MM.1S (cell line): ENCODE data around the gene RNF214.

ENCODE experiments used
- DNase-seq: peaks from one replicate; pipeline ENCODE4 v3.0.0-alpha.2; 2015
- H2AFZ ChIP-seq: fragments of 300-600 bp; sonication (generic); 2 replicates; pipeline ENCODE4 v1.6.0; 2016; ENCODE audit warnings: antibody characterized with exemption, low read length
- H3F3A ChIP-seq: fragments of 300-600 bp; sonication (generic); 2 replicates; pipeline ENCODE4 v1.6.1; 2016; ENCODE audit warnings: mild to moderate bottlenecking, antibody characterized with exemption, low read length, moderate library complexity, mixed read lengths; ENCODE audit not compliant: insufficient read depth
- H3K27ac ChIP-seq: fragments of 300-600 bp; sonication (generic); 2 replicates; pipeline ENCODE4 v1.5.1; 2016; ENCODE audit warnings: mild to moderate bottlenecking, low read length
- H3K27me3 ChIP-seq: fragments of 300-600 bp; sonication (generic); replicated peaks from 2 replicates; pipeline ENCODE4 v1.6.0; 2016; ENCODE audit warnings: low read length; ENCODE audit not compliant: insufficient read depth
- H3K36me3 ChIP-seq: fragments of 300-600 bp; sonication (generic); replicated peaks from 2 replicates; pipeline ENCODE4 v1.6.1; 2016; ENCODE audit warnings: mild to moderate bottlenecking, low read length, mixed read lengths; ENCODE audit not compliant: insufficient read depth
- H3K4me1 ChIP-seq: fragments of 300-600 bp; sonication (generic); 2 replicates; pipeline ENCODE4 v1.6.1; 2016; ENCODE audit warnings: low read length, mixed read lengths
- H3K4me2 ChIP-seq: fragments of 300-600 bp; sonication (generic); 2 replicates; pipeline ENCODE4 v1.6.0; 2016; ENCODE audit warnings: low read depth, low read length
- H3K4me3 ChIP-seq: fragments of 300-600 bp; sonication (generic); 2 replicates; pipeline ENCODE4 v1.5.1; 2016; ENCODE audit warnings: low read length, mixed read lengths
- H3K79me2 ChIP-seq: fragments of 300-600 bp; sonication (generic); 2 replicates; pipeline ENCODE4 v1.6.1; 2016; ENCODE audit warnings: mixed run types, low read length, mixed read lengths
- H3K9ac ChIP-seq: fragments of 300-600 bp; sonication (generic); 2 replicates; pipeline ENCODE4 v1.6.1; 2016; ENCODE audit warnings: low read length, mixed read lengths
- H3K9me2 ChIP-seq: fragments of 300-600 bp; sonication (generic); replicated peaks from 2 replicates; pipeline ENCODE4 v1.6.1; 2016; ENCODE audit warnings: mild to moderate bottlenecking, low read length, mixed read lengths; ENCODE audit not compliant: insufficient read depth
- H3K9me3 ChIP-seq: fragments of 300-600 bp; sonication (generic); replicated peaks from 2 replicates; pipeline ENCODE4 v1.6.1; 2016; ENCODE audit warnings: mild to moderate bottlenecking, low read length, mixed read lengths; ENCODE audit not compliant: insufficient read depth
- H4K20me1 ChIP-seq: fragments of 300-600 bp; sonication (generic); 2 replicates; pipeline ENCODE4 v1.6.1; 2016; ENCODE audit warnings: mild to moderate bottlenecking, low read length, moderate library complexity, mixed read lengths; ENCODE audit not compliant: insufficient read depth
- CTCF ChIP-seq: fragments of 300-600 bp; sonication (generic); IDR thresholded peaks from 2 replicates; pipeline ENCODE4 v1.5.1; 2016; ENCODE audit warnings: antibody characterized with exemption, low read length, mixed read lengths
- EZH2 ChIP-seq: fragments of 300-600 bp; sonication (generic); optimal IDR thresholded peaks from 2 replicates; pipeline ENCODE3; 2017; ENCODE audit warnings: low read depth, mild to moderate bottlenecking, antibody characterized with exemption, low read length, mixed read lengths
- EZH2phosphoT487 ChIP-seq: fragments of 300-600 bp; sonication (generic); IDR thresholded peaks from 2 replicates; pipeline ENCODE4 v1.6.1; 2018; ENCODE audit warnings: antibody characterized with exemption, low read length

The RNF214 gene

GRCh38 chr11:117189191-117189940, 43.1 kb upstream of the RNF214 start:
- Histone ChIP-seq H3K4me2 (no peak overlapping the region), H3K27me3 (no peaks in the 10 kb centered on the region), H3K4me3 (no peak overlapping the region), H3K79me2 (no peaks in the 10 kb centered on the region), H3K9ac (no peak overlapping the region), H3K9me2 (no peaks in the 10 kb centered on the region), H3K4me1 (no peaks in the 10 kb centered on the region), H3F3A (no peaks in the 10 kb centered on the region), H3K9me3 (no peaks in the 10 kb centered on the region), H3K27ac (no peak overlapping the region), H2AFZ (no peak overlapping the region), H3K36me3 (no peaks in the 10 kb centered on the region), H4K20me1 (no peaks in the 10 kb centered on the region)
- no peak for TF ChIP-seq EZH2phosphoT487
- TF ChIP-seq CTCF = no peak
- TF ChIP-seq EZH2 = no peak
- no peak for DNase-seq

- no peak overlapping the region for H2AFZ ChIP-seq
- H3K27me3 ChIP-seq = no peaks in the 10 kb centered on the region
- no peak overlapping the region for H3K9ac ChIP-seq
- no peaks in the 10 kb centered on the region for H3K79me2 ChIP-seq
- H3K36me3 ChIP-seq = no peaks in the 10 kb centered on the region
- H4K20me1 ChIP-seq = no peaks in the 10 kb centered on the region
- H3K4me1 ChIP-seq = no peaks in the 10 kb centered on the region
- no peak overlapping the region for H3K4me2 ChIP-seq
- TF ChIP-seq EZH2 (no peak), EZH2phosphoT487 (no peak), CTCF (no peak)
- no peaks in the 10 kb centered on the region for H3F3A ChIP-seq
- H3K4me3 ChIP-seq = no peak overlapping the region
- H3K27ac ChIP-seq = no peak overlapping the region
- no peaks in the 10 kb centered on the region for H3K9me3 ChIP-seq
- H3K9me2 ChIP-seq = no peaks in the 10 kb centered on the region
- no peak for DNase-seq
These were observed 42.4 kb upstream of the RNF214 start for GRCh38 chr11:117189941-117190544.

- TF ChIP-seq EZH2 (no peak), CTCF (no peak), EZH2phosphoT487 (no peak)
- DNase-seq = no peak
- no peak overlapping the region for H3K27ac ChIP-seq
- H3K9me3 ChIP-seq = no peaks in the 10 kb centered on the region
- H4K20me1 ChIP-seq = no peaks in the 10 kb centered on the region
- no peak overlapping the region for H2AFZ ChIP-seq
- H3K9ac ChIP-seq = no peak overlapping the region
- no peaks in the 10 kb centered on the region for H3K79me2 ChIP-seq
- no peak overlapping the region for H3K4me2 ChIP-seq
- H3F3A ChIP-seq = no peaks in the 10 kb centered on the region
- H3K9me2 ChIP-seq = no peaks in the 10 kb centered on the region
- H3K27me3 ChIP-seq = no peaks in the 10 kb centered on the region
- H3K4me3 ChIP-seq = no peak overlapping the region
- H3K4me1 ChIP-seq = no peaks in the 10 kb centered on the region
- H3K36me3 ChIP-seq = no peaks in the 10 kb centered on the region
These were observed 40.6 kb upstream of the RNF214 start for GRCh38 chr11:117191680-117192400.
